ENCODE data around the gene NPAS2.

The NPAS2 gene

DNA sequence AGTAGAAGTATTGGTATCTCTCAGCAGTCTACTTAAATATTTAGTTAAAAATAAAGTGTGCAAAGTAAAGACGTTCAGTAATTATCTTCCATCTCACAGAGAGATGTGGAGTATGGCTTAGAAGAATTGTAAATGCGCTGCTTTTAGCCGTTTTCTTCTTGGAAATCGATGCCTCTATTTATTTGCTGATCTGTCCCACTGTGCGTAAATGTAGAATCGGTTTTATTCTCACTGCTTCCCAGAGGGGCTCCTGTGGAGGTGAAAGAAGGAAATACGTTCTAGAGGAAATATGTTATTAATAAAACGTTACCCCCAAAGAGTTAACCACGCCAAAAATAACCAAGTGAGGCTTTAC is 1.9 kb downstream of the NPAS2 start:
- no peak for DNase-seq (ENCODE audit: low read depth)

DNA sequence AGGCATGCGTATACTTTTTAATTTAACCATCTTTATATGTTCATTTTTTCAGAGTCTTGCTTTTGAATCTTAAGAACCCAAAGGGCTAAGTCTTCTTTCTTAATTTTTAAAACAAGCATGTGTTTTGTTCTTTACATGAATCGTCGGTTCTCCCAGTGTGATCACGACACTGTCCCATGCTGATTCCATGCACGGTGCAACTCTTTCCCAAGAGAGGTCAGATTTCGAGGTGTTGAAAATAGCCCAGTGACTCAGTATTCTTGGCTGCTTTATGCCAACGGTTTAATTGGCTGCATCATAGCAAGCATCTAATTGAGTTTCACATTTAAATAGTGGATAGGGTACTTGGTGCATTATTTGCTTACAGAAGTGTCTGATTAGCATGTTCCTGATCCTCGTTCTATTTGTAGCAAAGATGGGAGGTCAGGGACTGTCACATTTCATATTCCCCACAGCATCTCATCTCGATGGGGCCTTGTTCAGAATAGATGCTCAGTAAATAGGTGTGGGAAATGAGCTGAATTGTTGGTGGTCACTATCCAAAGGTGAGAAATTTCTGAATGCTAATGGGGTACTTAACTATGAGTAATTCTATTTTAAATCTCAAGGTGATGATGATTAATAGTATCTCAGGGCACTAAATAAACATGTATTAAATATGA is 2.8 kb downstream of the NPAS2 start:
- DNase-seq (ENCODE audit: low read depth), result no peak

DNA sequence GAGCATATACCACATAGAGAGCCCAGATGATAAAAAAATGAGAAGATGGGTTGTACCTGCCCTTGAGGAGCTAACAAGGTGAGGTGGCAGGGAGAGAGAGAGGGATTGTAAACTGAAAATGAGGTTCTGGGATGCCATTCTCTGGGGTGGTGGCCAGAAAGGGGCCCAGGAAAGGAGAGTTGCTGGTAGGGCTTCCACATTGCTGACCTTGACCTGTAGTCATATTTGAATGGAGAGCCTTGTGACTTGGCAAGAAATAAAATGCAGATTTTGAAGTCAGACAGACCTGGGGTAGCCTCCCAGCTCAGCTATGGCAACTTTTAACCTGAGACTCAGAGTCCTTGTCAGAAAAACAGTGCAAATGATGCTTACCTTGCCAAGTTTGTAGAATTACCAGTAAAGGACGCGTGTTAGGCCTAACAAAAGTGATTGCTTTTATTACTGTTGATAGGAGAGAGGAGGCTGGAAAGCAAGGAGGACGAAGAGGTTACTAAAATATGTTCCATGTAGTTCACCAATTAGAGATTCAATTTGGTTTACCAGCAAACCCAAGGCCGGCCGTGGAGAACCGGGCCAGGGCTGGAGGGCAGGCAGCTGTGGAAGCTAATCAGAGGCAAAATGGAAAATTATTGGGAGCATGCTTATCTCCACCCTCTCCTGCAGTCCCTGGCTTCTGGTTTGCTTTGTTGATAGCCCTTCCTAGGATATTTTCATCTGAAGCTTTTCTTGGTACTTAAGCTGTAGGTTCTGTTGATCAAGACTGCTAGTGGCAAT is 3.9 kb downstream of the NPAS2 start:
- DNase-seq (ENCODE audit: low read depth), result no peak

DNA sequence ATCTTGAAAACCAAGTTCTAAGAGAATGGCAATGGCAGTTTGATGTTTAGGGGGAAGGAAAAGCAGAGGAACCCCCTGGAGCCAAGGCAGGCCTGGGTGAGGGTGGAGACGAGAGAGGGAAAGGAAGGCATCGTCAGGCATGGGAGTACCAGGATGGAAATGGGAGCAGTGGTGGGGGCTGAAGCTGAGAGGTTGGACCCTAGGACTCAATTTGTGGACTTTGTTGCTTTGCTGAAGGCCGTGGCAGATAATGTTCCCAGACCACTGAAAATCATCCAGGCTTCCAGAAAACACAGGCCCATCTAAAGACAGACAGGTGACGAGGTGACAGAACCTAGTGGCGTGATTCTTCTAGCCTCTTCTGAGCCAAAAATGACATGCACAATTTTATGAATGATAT is 4.9 kb downstream of the NPAS2 start:
- DNase-seq (ENCODE audit: low read depth), result no peak

DNA sequence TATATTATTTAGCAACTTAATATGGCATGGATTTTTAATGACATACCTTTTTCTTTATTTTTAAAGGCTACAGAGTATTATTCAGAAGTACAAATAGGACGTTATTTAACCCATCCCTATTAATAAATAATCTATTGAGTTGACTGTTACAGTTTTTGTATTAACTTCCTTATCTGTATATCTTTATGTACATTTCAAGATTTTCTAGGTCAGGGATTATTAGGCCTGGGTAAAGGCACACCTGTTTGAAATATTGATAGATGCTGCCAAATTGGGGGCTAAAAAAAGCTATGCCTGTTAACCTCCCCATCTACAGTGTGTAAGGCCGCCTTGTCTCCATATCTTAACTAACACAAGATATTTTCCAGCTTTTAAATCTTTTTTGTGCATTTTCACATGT is 6.6 kb downstream of the NPAS2 start:
- DNase-seq (ENCODE audit: low read depth), result no peak

DNA sequence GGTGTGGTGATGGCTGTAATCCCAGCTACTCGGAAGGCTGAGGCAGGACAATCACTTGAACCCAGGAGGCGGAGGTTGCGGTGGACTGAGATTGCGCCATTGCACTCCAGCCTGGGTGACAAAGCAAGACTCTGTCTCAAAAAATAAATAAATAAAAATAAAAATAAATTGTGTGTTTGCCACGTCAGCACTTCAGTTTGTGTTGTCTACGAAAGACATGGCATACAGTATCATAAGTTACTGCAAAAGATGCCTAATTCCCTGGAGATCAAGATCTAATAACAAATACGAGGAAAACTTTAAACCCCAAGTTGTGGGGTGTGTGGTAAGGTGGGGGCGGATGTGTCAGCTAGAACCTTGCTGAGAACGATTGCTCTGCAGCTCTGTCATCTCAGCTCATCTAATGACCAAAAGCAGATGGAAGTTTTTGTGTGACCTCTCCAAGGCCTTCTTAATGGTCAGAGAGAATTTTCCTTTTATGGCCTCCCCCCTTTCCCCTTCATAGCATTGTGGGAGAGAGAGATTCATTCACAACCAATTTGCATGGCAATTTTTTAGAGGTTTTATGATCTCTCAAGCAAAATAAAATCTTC is 11.3 kb downstream of the NPAS2 start:
- no peak for DNase-seq (ENCODE audit: low read depth)

DNA sequence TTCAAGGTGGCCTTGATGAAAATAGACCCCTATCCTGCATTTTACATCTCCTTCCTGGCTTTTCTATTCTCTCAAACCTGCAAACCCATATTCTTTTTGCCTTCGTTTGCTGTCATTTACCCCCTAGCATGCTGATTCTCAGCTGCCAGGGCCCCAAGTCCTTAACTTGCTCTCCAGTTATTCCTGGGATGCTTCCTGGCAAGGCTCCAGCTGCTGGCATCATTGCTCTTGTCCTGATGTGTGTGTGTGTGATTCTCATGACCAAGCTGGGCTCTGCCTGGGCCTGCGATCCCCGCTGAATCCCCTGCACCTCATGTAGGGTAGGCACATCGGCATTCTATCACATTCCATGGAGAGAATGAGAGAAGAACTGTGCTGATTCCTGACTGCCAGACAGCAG is 11.9 kb downstream of the NPAS2 start:
- no peak for DNase-seq (ENCODE audit: low read depth)

DNA sequence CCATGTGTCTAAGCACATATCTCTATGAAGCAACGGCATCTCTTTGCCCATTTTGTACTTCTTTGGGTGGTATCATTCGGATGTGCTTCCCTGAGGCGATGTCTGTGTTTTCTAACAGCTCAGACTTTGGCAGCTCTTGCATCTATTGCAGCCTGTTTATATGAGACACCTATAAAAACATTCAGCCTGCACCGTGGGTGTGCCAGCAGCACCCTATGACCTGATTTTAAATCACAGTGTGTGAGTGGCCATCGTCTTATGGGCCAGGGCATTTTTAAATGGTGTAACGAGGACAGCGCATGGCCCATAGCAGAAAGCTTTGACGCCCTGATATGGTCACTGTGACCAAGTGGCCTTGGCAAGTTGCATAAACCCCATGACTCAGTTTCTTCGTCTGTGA is 12.9 kb downstream of the NPAS2 start:
- no peak for DNase-seq (ENCODE audit: low read depth)

DNA sequence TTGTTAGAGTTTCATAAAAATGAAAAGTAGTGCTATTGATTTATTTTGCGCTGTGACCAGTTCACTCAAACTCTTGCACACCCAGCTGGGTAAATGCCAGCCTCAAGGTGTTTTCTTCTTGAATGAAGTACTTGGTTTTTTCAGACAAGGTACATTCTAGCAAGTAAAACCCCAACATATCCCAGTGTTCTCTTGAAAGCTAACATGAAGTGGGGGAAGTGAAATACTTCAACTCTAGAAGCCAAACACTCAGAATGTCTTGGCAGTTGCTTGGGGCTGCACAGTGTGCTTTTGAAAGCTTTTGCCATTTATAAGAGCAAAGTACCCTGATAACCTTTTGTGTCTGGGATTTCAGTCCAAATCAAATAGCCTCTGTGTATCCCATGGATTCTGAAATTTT is 13.4 kb downstream of the NPAS2 start:
- DNase-seq (ENCODE audit: low read depth), result no peak

DNA sequence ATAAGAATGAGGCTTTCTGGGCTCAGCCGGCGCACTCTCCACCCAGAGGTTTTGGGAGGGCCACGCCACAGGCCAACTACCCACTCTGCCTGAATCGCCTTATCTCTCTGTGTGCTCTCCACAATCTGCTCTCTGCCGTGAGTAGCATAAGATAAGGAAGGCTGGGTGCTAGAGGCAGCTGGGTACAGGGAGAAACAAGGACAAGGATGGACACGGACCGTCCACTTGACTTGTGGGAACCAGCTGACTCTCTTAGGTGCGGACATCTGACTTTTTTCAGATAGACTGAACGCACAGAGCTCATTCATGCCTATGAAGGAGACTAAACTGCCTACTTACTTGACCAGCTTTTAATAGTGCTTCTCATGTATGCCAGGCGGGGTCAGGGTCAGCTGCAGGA is 14.3 kb downstream of the NPAS2 start:
- no peak for DNase-seq (ENCODE audit: low read depth)

DNA sequence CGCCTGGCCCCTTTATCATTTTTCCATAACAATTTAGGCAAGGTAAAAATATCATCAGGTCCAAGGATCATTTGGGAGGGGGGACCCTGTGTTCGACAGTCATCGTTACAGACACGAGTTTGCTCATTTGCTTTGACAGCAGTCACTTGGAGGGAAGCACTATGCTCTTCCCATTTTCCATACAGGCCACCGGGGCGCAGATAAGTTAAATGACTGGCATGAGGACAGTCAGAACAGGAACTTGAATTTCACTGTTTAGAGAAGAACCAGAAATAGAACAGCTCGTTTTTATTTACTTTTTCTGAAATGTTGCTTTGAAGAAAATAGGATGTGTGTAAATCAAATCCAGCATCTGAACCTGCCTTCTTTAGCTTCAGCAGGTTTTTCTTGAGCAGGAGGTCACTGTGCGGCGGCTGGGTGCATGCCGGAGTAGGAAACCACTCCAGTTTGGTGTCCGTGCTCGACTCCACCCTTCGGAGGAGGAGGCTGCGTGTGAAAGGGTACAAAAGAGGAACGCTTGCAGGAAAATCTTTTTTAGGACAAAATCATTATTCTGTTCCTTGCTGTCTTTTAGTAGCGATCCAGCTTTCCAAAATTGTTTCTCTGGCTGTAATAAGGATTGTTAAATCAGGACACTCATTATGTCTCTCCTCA is 15.2 kb downstream of the NPAS2 start:
- no peak for DNase-seq (ENCODE audit: low read depth)

DNA sequence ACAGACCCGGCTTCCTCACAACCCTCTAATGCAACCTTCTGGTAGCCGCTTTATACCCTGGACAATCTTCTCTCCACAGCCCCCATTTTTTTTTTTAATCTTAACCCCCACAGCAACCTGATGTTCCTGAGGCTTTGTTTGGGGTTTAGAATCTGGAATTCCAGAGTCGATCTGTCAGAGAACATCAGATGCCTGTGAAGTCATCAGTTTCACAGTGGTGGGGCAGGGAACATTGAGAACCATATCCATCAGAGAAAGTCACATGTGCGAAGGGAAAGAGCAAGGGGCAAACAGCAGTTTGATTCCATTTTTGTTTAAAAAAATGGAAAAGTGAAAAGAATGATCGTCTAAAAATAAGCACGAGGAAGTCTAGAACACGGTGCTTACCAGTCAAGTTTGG is 20.6 kb downstream of the NPAS2 start:
- DNase-seq (ENCODE audit: low read depth), result no peak

DNA sequence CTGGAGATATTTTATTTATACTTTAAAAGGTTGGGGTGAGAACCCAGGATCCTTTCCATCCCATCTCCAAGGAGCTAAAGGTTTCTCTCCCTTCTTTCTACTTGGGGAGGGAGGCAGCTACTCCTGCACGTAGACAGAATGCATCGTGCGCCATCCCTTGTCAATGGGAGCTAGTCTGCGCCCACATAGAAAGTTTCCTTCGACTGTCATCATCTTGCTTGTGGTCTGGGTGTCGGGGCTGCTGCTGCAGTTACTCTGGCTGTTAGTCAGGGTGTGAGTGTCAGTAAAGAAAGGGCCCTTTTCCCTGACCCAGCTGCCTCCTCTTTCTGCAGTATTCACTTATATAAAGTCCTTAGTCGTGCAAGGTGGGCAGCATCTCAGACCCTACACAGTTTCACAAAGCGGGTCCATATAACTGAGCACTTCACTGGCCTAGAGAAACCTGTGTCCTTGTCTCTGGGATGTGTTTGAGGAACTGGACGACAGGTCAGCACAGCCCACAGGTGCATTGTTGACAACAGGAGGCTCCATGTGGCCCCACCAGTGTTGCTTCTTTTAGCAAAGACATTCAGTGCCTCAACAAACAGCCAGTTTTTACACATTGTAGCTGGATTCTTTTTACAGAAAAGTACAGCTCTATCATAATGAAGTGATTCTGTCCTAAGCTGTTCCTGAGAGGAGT is 22.4 kb downstream of the NPAS2 start:
- DNase-seq (ENCODE audit: low read depth), result no peak

DNA sequence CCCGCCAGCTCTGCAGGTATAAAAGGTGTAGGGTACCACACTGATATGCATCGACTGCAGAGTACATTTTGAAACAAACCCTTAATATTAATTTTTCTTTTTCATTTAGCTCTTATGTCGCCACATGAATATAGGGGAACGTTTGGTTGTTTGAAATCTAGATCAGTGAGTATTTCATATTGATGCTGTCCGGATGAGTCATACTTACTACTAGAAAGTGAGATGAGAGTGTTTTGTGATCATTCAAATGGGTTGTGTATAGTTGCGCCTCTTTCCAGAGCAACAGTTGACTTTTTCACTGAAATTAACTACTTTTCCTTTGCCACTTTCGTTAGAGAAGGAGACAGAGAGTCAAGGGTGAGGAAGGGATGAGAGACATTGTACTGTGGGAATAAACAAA is 24.6 kb downstream of the NPAS2 start:
- no peak for DNase-seq (ENCODE audit: low read depth)

DNA sequence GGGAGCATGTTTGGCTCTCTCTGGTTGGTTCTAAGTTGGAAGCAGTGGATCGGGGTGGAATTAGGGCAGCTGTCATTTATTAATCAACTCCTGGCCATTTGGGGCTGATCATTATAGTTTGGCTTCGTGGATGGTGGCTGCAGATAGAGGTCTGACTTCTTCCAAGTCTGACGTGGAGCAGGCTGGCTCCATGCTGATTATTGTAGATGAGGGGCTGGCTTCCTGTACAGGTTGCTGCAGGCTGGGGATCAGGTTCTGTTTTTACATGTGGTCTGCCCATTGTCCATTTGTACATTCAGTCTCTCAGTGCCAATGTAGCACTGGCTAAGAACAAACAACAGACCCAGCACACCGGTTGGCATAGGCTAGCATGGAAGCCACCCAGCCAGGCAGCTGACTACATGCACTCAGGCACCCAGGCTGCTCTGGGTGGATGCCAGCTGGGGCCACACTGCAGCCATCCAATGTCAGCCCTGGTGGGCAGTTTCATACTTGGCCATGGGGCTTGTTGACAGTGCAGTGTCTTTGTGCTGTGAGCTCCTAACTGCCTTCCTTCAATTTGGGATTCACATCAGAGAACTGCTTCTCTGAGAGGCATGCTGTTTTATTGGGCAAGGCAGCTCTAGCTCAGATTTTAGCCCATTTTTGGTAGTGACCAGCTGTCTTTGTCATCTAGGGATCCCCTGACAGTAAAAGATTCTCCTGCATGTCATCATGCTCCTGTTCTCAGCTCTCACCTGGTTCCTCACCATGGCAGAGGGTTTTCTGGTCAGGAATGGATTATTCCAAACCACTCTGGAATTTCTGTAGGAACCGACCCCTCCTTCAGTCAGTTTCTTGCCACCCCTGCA is 25.4 kb downstream of the NPAS2 start:
- DNase-seq (ENCODE audit: low read depth), result no peak

DNA sequence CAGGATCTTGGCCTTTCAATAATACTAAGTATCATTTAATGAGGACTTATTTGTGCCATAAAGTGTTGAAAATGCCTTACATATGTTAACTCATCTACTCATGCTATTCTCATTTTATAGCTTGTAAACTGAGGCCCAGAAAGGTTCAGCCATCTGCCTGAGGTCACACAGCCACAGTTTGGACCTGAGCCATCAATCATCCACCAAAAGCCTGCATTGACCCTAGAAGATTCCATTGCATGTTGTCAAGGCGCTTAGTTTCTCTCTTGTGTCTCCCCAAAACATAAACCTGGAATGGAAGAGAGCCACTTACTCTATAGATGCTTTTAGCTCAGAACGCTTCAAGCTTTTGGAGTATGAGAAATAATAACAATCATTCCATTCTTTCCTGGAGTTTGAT is 26.8 kb downstream of the NPAS2 start:
- no peak for DNase-seq (ENCODE audit: low read depth)

DNA sequence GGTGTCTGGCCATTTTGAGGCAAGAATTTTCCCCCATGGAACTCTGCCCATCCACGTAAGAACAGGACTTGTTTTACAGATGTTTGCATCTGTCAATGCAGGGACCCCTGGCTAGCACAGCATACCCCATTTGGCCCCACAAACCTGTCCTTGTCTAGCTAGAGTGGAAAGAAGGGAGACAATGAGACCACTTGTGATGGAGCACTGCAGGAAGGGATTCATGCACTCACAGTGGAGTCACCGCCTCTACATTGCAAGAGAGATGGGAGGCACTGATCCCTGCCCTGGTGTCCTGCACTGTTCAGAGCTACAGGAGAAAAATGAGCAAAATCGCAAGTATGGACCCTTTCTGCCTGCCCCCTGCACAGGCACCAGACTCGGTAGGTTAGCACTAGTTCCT is 32.5 kb downstream of the NPAS2 start:
- DNase-seq (ENCODE audit: low read depth), result no peak

DNA sequence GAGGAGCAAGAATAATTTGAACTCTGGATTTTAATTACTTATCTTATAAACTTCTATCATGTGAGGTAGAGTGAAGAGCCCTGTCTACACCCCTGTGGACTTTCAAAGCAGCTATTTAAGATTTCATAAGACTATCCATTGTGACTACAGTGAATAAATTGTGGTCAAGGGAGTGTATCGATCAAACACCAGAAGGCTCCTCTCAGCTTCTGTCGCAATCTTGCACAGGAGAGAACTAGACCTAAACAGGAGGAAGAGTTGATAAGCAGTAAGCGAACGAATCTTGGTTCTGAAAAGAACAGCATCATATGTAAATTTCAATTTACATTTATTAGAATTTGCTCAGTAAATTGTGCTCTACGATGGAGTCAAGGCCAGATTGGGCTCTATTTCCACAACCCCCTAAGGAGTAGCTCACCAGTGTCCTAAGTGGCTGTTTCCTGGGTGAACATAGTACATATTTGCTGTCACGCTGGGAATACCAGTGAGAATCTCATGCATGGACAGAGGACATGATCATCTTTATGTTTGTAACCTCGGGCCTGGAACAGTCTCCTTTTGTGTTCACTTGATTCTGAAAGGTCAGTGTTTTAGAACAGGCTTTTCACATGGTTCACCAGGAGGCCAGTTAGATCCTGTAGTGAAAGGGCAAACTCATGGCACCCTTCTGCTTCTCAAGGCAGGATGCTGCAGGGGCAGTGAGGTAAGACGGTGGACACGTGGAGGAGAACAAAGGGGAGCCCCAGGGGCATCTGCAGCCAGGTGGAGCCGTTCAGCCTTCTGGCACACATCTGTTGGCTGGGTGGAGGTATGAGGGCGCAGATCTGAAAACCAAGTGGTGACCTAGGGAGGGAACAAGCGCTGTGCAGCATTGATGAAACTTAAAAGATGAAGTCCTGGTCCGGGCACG is 33.3 kb downstream of the NPAS2 start:
- DNase-seq (ENCODE audit: low read depth), result no peak

DNA sequence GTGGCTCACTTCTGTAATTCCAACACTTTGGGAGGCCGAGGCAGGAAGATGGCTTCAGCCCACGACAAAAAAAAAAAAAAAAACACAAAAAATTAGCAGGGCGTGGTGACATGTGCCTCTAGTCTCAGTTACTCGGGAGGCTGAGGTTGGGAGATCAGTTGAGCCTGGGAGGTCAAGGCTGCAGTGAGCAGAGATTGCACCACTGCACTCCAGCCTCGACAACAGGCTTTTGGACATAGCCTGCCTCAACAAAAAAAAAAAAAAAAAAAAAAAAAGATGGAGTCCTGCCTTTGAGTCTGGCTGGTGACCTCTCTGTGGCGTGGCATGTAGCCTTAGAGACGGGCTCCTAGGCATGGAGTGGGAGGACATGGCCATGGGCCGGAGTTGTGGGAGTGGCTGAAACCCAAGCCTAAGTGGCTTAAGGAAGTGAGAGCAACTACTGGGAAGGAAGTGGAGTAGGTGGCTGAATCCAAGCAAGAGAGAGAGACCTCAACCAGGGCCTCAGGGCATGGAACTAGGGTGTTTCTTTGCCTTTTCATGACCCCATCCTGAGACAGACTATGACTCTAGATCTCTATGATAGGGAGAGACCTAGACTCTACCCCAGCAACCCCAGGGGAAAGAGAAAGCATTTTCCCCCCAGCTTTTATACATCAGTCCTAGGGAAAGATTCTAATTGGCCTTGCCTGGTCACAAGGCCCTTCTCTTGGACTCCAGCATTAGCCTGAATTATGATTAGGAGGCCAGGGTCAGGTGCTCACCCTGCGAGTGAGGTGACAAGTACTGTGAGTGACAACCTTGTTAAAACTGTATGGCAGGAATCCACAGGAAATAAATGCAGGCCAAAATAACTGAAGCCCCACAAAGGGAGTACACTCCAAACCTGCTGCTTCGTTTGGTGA is 34.2 kb downstream of the NPAS2 start:
- no peak for DNase-seq (ENCODE audit: low read depth)

DNA sequence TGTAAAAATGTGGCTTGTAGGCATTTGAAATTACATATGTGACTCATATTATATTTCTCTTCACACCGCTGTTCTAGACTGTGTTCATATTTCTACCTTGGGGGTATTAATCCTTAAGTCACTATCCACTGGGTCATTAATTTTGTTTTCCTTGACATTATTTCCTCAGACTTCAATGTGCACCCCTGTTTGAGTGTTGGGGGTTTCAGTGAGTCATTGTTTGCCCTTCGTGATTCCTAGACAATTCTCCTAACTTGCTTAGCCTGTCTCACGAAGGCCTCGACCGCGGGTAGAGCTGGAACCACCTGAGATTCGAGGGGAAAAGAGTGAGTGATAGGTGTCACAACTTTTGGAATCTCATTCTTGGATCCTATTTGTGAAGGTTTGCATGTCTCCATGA is 35.1 kb downstream of the NPAS2 start:
- DNase-seq (ENCODE audit: low read depth), result no peak

All from T-helper 22 cell (primary cell).